ENCODE measurements around the gene PROZ.

PROZ gene

DNA sequence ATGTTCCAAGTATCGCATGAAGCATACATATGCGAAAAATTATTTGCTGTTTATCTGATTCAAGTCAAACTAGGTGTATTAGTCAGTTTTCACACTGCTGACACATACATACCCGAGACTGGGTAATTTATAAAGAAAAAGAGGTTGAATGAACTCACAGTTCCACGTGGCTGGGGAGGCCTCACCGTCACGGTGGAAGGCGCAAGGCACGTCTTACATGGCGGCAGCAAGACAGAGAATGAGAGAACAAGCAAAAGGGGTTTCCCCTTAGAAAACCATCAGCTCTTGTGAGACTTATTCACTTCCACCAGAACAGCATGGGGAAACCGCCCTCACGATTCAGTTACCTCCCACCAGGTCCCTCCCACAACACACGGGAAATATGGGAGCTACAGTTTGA lies 13.0 kb upstream of the PROZ start:
- TF ChIP-seq, protein P1, sequence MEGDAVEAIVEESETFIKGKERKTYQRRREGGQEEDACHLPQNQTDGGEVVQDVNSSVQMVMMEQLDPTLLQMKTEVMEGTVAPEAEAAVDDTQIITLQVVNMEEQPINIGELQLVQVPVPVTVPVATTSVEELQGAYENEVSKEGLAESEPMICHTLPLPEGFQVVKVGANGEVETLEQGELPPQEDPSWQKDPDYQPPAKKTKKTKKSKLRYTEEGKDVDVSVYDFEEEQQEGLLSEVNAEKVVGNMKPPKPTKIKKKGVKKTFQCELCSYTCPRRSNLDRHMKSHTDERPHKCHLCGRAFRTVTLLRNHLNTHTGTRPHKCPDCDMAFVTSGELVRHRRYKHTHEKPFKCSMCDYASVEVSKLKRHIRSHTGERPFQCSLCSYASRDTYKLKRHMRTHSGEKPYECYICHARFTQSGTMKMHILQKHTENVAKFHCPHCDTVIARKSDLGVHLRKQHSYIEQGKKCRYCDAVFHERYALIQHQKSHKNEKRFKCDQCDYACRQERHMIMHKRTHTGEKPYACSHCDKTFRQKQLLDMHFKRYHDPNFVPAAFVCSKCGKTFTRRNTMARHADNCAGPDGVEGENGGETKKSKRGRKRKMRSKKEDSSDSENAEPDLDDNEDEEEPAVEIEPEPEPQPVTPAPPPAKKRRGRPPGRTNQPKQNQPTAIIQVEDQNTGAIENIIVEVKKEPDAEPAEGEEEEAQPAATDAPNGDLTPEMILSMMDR (conservative IDR thresholded peaks at IDR 0.05; ENCODE audit: low read depth, low read length): no peak

DNA sequence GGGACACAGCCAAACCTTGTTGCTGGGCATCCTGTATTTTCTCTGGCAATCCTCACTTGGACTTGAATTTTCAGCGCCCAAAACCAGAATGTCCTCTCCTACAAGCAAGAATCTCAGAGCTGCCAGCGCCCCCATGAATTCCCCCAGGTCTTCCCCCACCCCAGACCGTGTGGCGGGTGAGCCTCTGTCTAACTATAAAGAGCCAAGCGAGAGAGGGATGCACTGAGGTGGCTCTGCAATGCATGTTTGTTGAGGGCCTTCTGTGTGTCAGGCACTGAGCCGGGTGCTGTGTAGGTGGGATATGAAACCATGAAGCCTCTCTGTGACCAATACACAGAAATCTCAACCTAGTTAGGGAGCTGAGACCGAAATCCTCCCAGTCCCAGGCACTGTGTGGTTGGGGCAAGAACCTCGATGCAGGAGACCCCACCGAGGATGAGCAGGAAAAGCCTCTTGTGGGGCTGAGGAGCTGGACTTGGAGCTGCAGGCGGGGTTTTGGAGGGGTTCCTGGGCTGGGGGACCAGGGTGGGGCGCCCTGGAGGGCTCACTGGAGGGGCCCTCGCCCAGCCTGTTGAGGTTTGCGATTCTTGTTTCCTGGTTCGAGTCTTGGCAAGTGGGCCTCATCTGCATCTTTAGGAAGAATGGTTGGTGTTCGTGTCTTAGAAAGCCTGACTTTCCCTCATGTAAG lies 12.4 kb upstream of the PROZ start:
- H3K4me3 ChIP-seq (ENCODE audit: low read length): no peak overlapping the region
- no peak for DNase-seq (ENCODE audit: low read depth)

More for the DNA sequence above, 13.0 kb upstream of the PROZ start:
- no peak overlapping the region for H3K4me3 ChIP-seq (ENCODE audit: low read length)
- DNase-seq (ENCODE audit: low read depth): no peak

DNA sequence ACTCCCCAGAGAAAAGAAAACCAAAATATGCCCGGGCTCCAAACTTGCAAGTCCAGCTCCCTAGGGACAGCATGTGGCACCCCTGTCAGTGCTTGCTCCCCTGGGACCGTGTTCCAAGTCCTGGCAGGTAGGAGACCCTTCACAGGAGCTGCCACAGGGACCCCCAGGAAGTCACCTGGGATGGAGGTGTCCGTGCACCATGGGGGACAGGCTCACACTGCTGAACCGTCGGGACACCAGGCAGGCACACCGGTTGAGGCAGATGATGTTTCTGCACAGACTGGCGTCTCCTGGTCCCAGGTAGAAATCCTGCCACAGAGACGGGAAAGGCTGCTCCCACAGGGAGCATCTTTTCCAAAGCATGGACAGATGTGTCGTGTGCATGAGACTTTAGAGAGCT lies 11.7 kb upstream of the PROZ start:
- TF ChIP-seq, protein P1 (conservative IDR thresholded peaks at IDR 0.05; ENCODE audit: low read depth, low read length): no peak
- DNase-seq (ENCODE audit: low read depth): no peak

More for the DNA sequence above, 12.4 kb upstream of the PROZ start:
- TF ChIP-seq, protein P1 (conservative IDR thresholded peaks at IDR 0.05; ENCODE audit: low read depth, low read length): no peak

DNA sequence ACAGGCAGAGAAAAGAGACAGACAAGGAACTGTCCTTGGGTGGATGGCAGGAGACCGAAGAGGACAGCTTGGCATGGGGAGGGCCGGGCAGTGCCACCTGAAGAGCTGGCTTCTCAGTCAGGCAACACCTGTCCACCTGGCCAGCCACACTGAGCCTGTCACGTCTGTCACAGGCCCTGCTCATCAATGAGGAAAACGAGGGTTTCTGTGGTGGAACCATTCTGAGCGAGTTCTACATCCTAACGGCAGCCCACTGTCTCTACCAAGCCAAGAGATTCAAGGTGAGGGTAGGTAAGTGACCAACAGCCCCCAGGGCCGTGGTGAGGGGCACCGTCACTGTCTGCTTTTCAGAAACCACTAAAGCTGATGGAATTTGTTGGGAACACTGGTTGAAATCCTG lies 11.2 kb upstream of the PROZ start:
- no peak for DNase-seq (ENCODE audit: low read depth)
- TF ChIP-seq, protein P1 (conservative IDR thresholded peaks at IDR 0.05; ENCODE audit: low read depth, low read length): no peak
- no peak overlapping the region for H3K4me3 ChIP-seq (ENCODE audit: low read length)

More for the DNA sequence above, 11.7 kb upstream of the PROZ start:
- H3K4me3 ChIP-seq (ENCODE audit: low read length): no peak overlapping the region

DNA sequence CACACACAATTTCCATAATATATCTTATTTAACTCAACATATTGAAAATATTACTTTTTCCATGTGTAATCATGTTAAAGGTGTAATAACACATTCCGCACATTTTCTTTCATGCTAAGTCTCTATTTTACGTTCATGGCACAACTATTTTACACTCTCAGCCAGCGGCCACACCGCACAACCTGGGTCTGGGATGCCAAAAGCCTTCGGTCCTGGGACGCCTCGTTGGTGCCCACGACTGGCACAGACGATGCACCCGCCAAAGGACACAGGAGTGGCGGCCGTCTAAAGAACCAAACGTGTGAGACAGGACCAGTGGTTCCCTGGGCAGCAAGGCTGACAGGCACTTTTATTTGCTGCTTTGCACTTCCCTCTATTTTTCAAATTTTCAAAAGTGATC lies 10.0 kb upstream of the PROZ start:
- DNase-seq (ENCODE audit: low read depth): no peak
- no peak overlapping the region for H3K4me3 ChIP-seq (ENCODE audit: low read length)
- TF ChIP-seq, protein P1 (conservative IDR thresholded peaks at IDR 0.05; ENCODE audit: low read depth, low read length): no peak

DNA sequence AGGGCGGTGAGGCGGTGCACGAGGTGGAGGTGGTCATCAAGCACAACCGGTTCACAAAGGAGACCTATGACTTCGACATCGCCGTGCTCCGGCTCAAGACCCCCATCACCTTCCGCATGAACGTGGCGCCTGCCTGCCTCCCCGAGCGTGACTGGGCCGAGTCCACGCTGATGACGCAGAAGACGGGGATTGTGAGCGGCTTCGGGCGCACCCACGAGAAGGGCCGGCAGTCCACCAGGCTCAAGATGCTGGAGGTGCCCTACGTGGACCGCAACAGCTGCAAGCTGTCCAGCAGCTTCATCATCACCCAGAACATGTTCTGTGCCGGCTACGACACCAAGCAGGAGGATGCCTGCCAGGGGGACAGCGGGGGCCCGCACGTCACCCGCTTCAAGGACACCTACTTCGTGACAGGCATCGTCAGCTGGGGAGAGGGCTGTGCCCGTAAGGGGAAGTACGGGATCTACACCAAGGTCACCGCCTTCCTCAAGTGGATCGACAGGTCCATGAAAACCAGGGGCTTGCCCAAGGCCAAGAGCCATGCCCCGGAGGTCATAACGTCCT lies 9.4 kb upstream of the PROZ start:
- DNase-seq (ENCODE audit: low read depth): no peak
- H3K4me3 ChIP-seq (ENCODE audit: low read length): no peak overlapping the region

More for the DNA sequence above, 9.4 kb upstream of the PROZ start:
- TF ChIP-seq, protein P1 (conservative IDR thresholded peaks at IDR 0.05; ENCODE audit: low read depth, low read length): no peak
